Stomach (tissue), 9 donors: Measurements from ENCODE around the gene TMEM92. TPM values are rescaled to one million over a fixed set of nuclear protein-coding genes. Genes with fewer than 3 reads are reported as not detected.

Source experiments
- DNase-seq, 2 donors: peaks; one replicate each; pipeline versions ENCODE4 v3.0.0 to v3.0.0-alpha.2; 2013 to 2019
- H3K27ac ChIP-seq, 5 donors: fragments of 200-600 bp in 4 of 5; sonication (generic) in 4 of 5; one replicate each; pipeline ENCODE4 v1.5.1; 2013 to 2019; ENCODE audit warnings: mild to moderate bottlenecking in 1 of 5, moderate library complexity in 1 of 5
- H3K27me3 ChIP-seq, 3 donors: fragments of 200-600 bp; sonication (generic); one replicate each; pipeline ENCODE4 v1.5.1; 2017 to 2019; ENCODE audit warnings: mixed run types in 1 of 3
- H3K36me3 ChIP-seq, 4 donors: fragments of 200-600 bp; sonication (generic); 1 replicate in 3 of 4; 2 replicates in 1 of 4; pipeline ENCODE4 v1.5.1; 2016 to 2019
- H3K4me1 ChIP-seq, 4 donors: fragments of 200-600 bp; sonication (generic); one replicate each; pipeline ENCODE4 v1.5.1; 2016 to 2019
- H3K4me3 ChIP-seq, 4 donors: fragments of 200-600 bp; sonication (generic) in 3 of 4; one replicate each; pipeline ENCODE4 v1.5.1; 2016 to 2019; ENCODE audit warnings: mild to moderate bottlenecking in 1 of 4
- H3K9me3 ChIP-seq, 4 donors: fragments of 200-600 bp; sonication (generic); one replicate each; pipeline ENCODE4 v1.5.1; 2016 to 2019
- EP300 ChIP-seq: sonication (generic); formaldehyde crosslinking; IDR thresholded peaks from one replicate; pipeline ENCODE4 v1.6.1; 2017; ENCODE audit warnings: antibody characterized with exemption
- POLR2A ChIP-seq, 4 donors: fragments of 450-650 bp; IDR thresholded peaks; one replicate each; pipeline ENCODE4 v1.6.1; 2016; ENCODE audit warnings: antibody characterized with exemption in 4 of 4, control low read depth in 2 of 4, mild to moderate bottlenecking in 1 of 4, moderate library complexity in 1 of 4
- POLR2AphosphoS5 ChIP-seq, 3 donors: sonication (generic); formaldehyde crosslinking; IDR thresholded peaks; one replicate each; pipeline ENCODE4 v1.6.1; 2016; ENCODE audit warnings: antibody characterized with exemption in 3 of 3
- WGBS, 5 donors: extraction: QIAGEN DNeasy Blood & Tissue Kit in 3 of 5; methylation state at CpG; one replicate each; pipeline versions ENCODE4 v1.1.5 to v1.1.7; 2013 to 2018; 5-methylcytosine and 5-hydroxymethylcytosine counted together
- intact Hi-C: fragments of 100-400 bp; cut with DNase I; formaldehyde crosslinking; loops from one replicate; pipeline ENCODE4 v1.15.1; 2023; ENCODE audit warnings: low total_unique reads
- polyA plus RNA-seq, 3 donors: library from polyadenylated mRNA; stranded (reverse); fragments of 200-250 nt; gene quantifications; one replicate each; pipeline ENCODE4 v1.2.3, GENCODE V29; 2013
- total RNA-seq, 5 donors: library from RNA; depleted of rRNA; stranded (reverse); fragments of >200 nt; gene quantifications; one replicate each; pipeline versions ENCODE4 v1.1.0 to v1.2.3, GENCODE V29; 2014 to 2016
- TF ChIP-seq, protein P1 (sequence below), 7 experiments: fragments of 450-650 bp in 4 of 7; fragments of 200-600 bp in 3 of 7; sonication (generic) in 3 of 7; IDR thresholded peaks; one replicate each; pipeline ENCODE4 v1.5.1; 2016 to 2019; ENCODE audit warnings: antibody characterized with exemption in 7 of 7, control low read depth in 2 of 7, mild to moderate bottlenecking in 1 of 7
- donor health status: healthy with polysubstance abuse.
- donor health status: Bipolar disorder and iron deficiency.
- donor health status: healthy.

TMEM92 gene
- total and polyA plus RNA-seq, 8 donors, result 2.7 to 24.9 (median 10.8) TPM

DNA sequence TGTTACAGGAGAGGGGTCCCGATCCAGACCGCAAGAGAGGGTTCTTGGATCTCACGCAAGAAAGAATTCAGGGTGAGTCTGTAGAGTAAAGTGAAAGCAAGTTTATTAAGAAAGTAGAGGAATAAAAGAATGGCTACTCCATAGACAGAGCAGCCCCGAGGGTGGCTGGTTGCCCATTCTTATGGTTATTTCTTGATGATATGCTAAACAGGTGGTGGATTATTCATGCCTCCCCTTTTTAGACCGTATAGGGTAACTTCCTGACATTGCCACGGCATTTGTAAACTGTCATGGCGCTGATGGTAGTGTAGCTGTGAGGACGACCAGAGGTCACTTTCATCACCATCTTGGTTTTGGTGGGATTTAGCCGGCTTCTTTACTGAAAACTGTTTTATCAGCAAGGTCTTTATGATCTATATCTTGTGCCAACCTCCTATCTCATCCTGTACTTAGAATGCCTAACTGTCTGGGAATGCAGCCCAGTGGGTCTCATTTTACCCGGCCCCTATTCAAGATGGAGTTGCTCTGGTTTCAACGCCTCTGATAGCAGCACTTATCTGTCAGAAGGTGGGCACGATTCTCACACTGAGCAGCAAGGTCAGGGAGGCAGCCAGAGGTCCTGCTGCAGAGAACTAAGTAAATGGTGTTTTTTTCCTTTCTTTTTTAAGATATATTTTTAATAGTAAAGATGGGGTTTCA, 45.2 kb downstream of the TMEM92 start:
- Histone ChIP-seq H3K9me3 (no peaks in the 10 kb centered on the region), H3K4me3 (no peak overlapping the region), H3K36me3 (no peaks in the 10 kb centered on the region), H3K4me1 (peaks cover 0 to 6% (median 0%) of the 10 kb centered on the region in 4 donors), H3K27me3 (no peaks in the 10 kb centered on the region), H3K27ac (no peak overlapping the region)
- DNase-seq, result no peak
- WGBS, 5 donors, result 79 to 85% (median 83%) methylated on average over 12 of the region's 12 CpGs
- intact Hi-C loops, result no loop called here
- TF ChIP-seq, protein P1, sequence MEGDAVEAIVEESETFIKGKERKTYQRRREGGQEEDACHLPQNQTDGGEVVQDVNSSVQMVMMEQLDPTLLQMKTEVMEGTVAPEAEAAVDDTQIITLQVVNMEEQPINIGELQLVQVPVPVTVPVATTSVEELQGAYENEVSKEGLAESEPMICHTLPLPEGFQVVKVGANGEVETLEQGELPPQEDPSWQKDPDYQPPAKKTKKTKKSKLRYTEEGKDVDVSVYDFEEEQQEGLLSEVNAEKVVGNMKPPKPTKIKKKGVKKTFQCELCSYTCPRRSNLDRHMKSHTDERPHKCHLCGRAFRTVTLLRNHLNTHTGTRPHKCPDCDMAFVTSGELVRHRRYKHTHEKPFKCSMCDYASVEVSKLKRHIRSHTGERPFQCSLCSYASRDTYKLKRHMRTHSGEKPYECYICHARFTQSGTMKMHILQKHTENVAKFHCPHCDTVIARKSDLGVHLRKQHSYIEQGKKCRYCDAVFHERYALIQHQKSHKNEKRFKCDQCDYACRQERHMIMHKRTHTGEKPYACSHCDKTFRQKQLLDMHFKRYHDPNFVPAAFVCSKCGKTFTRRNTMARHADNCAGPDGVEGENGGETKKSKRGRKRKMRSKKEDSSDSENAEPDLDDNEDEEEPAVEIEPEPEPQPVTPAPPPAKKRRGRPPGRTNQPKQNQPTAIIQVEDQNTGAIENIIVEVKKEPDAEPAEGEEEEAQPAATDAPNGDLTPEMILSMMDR (IDR thresholded peaks at IDR 0.05), result no peak
- TF ChIP-seq POLR2A (IDR thresholded peaks at IDR 0.05) (no peak), EP300 (no peak), POLR2AphosphoS5 (IDR thresholded peaks at IDR 0.05) (no peak)

DNA sequence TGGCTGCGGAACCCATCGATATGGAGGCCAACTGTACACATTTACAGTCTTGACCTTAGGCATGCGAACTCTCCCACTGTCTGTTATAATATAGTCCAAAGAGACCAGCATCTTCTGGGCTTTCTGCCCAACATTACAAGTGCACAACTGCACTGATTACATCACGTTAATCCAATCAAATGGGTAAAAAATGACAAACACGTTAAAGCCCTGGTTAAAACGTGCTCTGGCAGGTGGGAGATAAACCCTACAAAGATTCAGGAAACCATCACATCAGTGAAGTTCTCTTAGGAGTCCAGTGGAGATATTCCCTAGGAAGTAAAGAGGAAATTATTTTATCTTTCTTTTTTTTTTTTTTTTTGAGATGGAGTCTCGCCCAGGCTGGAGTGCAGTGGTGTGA, 48.0 kb downstream of the TMEM92 start:
- WGBS, 5 donors, result 49 to 64% (median 54%) methylated on average over 7 of the region's 7 CpGs
- Histone ChIP-seq H3K9me3 (no peaks in the 10 kb centered on the region), H3K27ac (no peak overlapping the region), H3K36me3 (no peaks in the 10 kb centered on the region), H3K4me1 (peaks cover 0 to 6% (median 0%) of the 10 kb centered on the region in 4 donors), H3K4me3 (no peak overlapping the region), H3K27me3 (no peaks in the 10 kb centered on the region)
- intact Hi-C loops, result no loop called here
- TF ChIP-seq, protein P1 (IDR thresholded peaks at IDR 0.05), result no peak
- TF ChIP-seq POLR2AphosphoS5 (IDR thresholded peaks at IDR 0.05) (no peak), EP300 (no peak), POLR2A (IDR thresholded peaks at IDR 0.05) (no peak)
- no peak for DNase-seq

DNA sequence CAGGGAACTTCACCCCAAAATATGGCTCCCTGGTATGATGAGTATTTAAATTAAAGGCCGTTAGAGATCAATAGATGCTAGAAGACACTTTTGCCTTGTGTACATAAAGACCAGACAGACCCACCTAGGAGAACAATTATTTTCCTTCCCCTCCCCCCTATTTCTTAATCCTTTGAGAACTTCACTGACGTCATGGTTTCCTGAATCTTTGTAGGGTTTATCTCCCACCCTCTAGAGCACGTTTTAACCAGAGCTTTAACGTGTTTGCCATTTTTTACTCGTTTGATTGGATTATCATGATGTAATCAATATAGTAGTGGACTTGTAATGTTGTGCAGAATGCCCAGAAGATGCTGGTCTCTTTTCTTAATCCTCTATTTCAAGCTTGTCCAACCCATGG, 48.8 kb downstream of the TMEM92 start:
- DNase-seq, result no peak
- 68 to 84% (median 80%) methylated on average over 5 of the region's 5 CpGs for WGBS, 5 donors
- no peak for TF ChIP-seq EP300
- Histone ChIP-seq H3K36me3 (no peaks in the 10 kb centered on the region), H3K27me3 (no peaks in the 10 kb centered on the region), H3K27ac (no peak overlapping the region), H3K9me3 (no peaks in the 10 kb centered on the region), H3K4me1 (peaks cover 0 to 6% (median 0%) of the 10 kb centered on the region in 4 donors), H3K4me3 (no peak overlapping the region)
- intact Hi-C loops, result no loop called here

DNA sequence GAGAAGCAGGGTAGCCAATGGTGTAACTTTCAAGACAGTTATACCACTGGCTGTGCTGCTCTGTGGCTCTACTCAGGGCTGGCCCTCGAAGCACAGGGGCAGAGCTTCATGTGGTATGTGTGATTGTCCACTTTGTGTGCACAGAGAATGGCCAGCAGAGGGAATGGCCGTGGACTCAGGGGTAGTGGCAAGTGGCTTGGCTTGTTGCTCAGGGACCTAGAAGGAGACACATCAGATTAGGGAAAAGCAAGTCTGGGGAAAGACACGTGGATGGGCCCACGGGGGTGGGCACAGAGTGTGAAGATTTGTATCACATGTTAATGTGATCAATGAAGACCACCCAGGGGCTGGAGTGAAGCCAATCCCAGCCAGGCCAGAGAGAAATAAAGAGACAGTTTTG, 51.6 kb downstream of the TMEM92 start:
- H3K4me1 ChIP-seq, result peaks cover 0 to 6% (median 0%) of the 10 kb centered on the region in 4 donors
- H3K27ac ChIP-seq, result no peak overlapping the region
- no peak for TF ChIP-seq POLR2AphosphoS5 (IDR thresholded peaks at IDR 0.05)
- TF ChIP-seq, protein P1 (IDR thresholded peaks at IDR 0.05), result no peak
- no peak for TF ChIP-seq EP300
- no peak for TF ChIP-seq POLR2A (IDR thresholded peaks at IDR 0.05)
- no peaks in the 10 kb centered on the region for H3K9me3 ChIP-seq
- no peaks in the 10 kb centered on the region for H3K36me3 ChIP-seq
- no peak for DNase-seq
- intact Hi-C loops, result no loop called here
- H3K4me3 ChIP-seq, result no peak overlapping the region
- 41 to 61% (median 49%) methylated on average over 4 of the region's 4 CpGs for WGBS, 5 donors
- H3K27me3 ChIP-seq, result no peaks in the 10 kb centered on the region

DNA sequence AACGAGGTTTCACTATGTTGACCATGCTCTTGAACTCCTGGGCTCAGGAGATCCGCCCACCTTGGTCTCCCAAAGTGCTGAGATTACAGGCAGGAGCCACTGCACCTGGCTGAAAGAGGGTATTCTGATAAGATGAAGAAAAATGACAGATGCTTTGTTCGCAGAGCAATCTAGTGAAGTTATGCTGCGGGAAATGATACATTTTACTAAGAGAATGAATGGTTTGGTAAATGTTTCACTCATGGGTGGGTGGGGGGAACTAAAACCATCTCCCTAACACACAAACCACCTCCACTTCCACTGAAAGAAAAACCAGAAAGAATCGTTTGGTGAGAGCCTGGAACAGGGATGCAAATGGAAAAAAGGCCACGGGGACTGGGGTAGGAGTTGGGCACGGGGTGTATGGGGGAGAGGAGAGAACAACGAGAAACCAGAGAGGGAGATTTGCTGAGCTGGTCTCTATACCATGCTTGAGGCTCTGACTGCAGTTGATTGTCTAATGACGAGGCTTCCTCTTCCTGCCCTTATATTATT, 52.6 kb downstream of the TMEM92 start:
- intact Hi-C loops, result no loop called here
- Histone ChIP-seq H3K27ac (no peak overlapping the region), H3K4me1 (peaks cover 0 to 6% (median 0%) of the 10 kb centered on the region in 4 donors), H3K9me3 (no peaks in the 10 kb centered on the region), H3K36me3 (no peaks in the 10 kb centered on the region), H3K4me3 (no peak overlapping the region), H3K27me3 (no peaks in the 10 kb centered on the region)
- no peak for DNase-seq
- WGBS, 5 donors, result 58 to 67% (median 65%) methylated on average over 9 of the region's 9 CpGs
- TF ChIP-seq, protein P1 (IDR thresholded peaks at IDR 0.05), result no peak
- TF ChIP-seq POLR2AphosphoS5 (IDR thresholded peaks at IDR 0.05) (no peak), EP300 (no peak), POLR2A (IDR thresholded peaks at IDR 0.05) (no peak)
